ENCODE data around the gene GMDS. TPM values are rescaled to one million over a fixed set of nuclear protein-coding genes. Genes with fewer than 3 reads are reported as not detected.

Gene GMDS
- total and polyA plus RNA-seq, 2 of the 8 experiments (the other 6 are each of a cell fraction or from before 2014, with no cell fraction given) = 16.8 to 50.0 TPM

- Histone ChIP-seq H3K56ac (replicated peaks; ENCODE audit: insufficient read length, low read depth, low read length) (no peak overlapping the region), H3K9ac (replicated peaks in 1 of 4; ENCODE audit: extremely low read depth in 1 of 4, low read depth in 3 of 4, low read length in 3 of 4) (no peak overlapping the region), H3K9me3 (ENCODE audit: insufficient read depth in 2 of 2, low read depth in 1 of 2, low read length in 1 of 2) (no peaks in the 10 kb centered on the region), H2AFZ (ENCODE audit: low read length) (no peak overlapping the region), H3K4me2 (ENCODE audit: insufficient read depth in 1 of 2, low read depth in 2 of 2, low read length in 2 of 2) (no peak overlapping the region), H2BK12ac (ENCODE audit: low read depth, low read length) (no peak overlapping the region), H4K5ac (ENCODE audit: insufficient read length, low read depth, low read length) (no peak overlapping the region), H3K14ac (ENCODE audit: insufficient read length) (no peak overlapping the region), H3K4me1 (replicated peaks in 1 of 4; ENCODE audit: control insufficient read depth in 3 of 4, insufficient read depth in 4 of 4, low read length in 3 of 4) (no peaks in the 10 kb centered on the region), H2BK5ac (ENCODE audit: low read depth, low read length) (no peak overlapping the region), H3K36me3 (ENCODE audit: control insufficient read depth in 2 of 4, insufficient read depth in 4 of 4, low read length in 3 of 4) (no peaks in the 10 kb centered on the region), H3K79me2 (ENCODE audit: control insufficient read depth in 1 of 2, insufficient read depth in 2 of 2, low read length in 2 of 2) (peaks cover 0 to 9% of the 10 kb centered on the region in 2 experiments; a peak in 2 of 4 replicates), H2BK20ac (ENCODE audit: low read length) (no peak overlapping the region), H4K91ac (replicated peaks; ENCODE audit: insufficient read length, low read length) (no peak overlapping the region), H3K23me2 (ENCODE audit: low read depth, low read length) (no peaks in the 10 kb centered on the region; the same call in 1 of the 2 replicates), H2BK120ac (replicated peaks; ENCODE audit: low read depth, low read length) (no peak overlapping the region), H2BK15ac (ENCODE audit: low read length) (no peak overlapping the region), H3K79me1 (ENCODE audit: low read depth, low read length) (peaks cover 5% of the 10 kb centered on the region; the same call in 1 of the 2 replicates), H3K4ac (replicated peaks; ENCODE audit: insufficient read length, low read depth, low read length) (no peak overlapping the region), H3K27ac (ENCODE audit: low read depth, low read length) (no peak overlapping the region), H3K23ac (ENCODE audit: insufficient read length) (no peak overlapping the region), H3K27me3 (replicated peaks in 1 of 4; ENCODE audit: control insufficient read depth in 3 of 4, extremely low read depth in 1 of 4, insufficient read depth in 3 of 4, low read length in 3 of 4) (no peaks in the 10 kb centered on the region), H4K8ac (ENCODE audit: extremely low read depth, insufficient read depth, low read length) (no peak overlapping the region), H4K20me1 (replicated peaks in 1 of 2; ENCODE audit: control insufficient read depth in 1 of 2, insufficient read depth in 2 of 2, low read length in 2 of 2) (no peaks in the 10 kb centered on the region), H2AK5ac (ENCODE audit: low read depth, low read length) (no peak overlapping the region), H3K4me3 (ENCODE audit: extremely low read depth in 1 of 4, insufficient read depth in 2 of 4, low read depth in 3 of 4, low read length in 4 of 4) (no peak overlapping the region), H3K18ac (ENCODE audit: extremely low read depth, low read length) (no peak overlapping the region)
- 93% methylated on average over 5 of the region's 5 CpGs; no CpG with 5 or more reads in 1 of the 2 experiments for WGBS, 2 experiments (ENCODE audit: extremely low coverage in 1 of 2, insufficient coverage in 1 of 2, insufficient read length in 1 of 2, insufficient replicate concordance in 2 of 2, low coverage in 1 of 2, low lambda C conversion rate in 2 of 2, missing lambda C conversion rate in 1 of 2)
- ChIA-PET POLR2A (ENCODE audit: partially characterized antibody) (no interaction called here), CTCF (ENCODE audit: partially characterized antibody) (interaction anchor here (0.6 to 2.3 kb wide), 3 partner anchors 9 to 20 kb away, joined by 3 to 8 read pairs (median 3); no protein-coding TSS in a partner anchor)
- FAIRE-seq (no peak), DNase-seq (ENCODE audit: low read depth in 1 of 2, low spot score in 2 of 2) (no peak)
- TF ChIP-seq TEAD4 (IDR thresholded peaks at IDR 0.05; ENCODE audit: low read depth, low read length) (no peak), RXRA (IDR thresholded peaks at IDR 0.05; ENCODE audit: insufficient read depth, low read depth, low read length) (no peak), ASH2L (IDR thresholded peaks at IDR 0.05; ENCODE audit: low read length) (no peak), EZH2 (IDR thresholded peaks at IDR 0.05; ENCODE audit: low read depth, low read length, severe bottlenecking) (no peak), PHF8 (conservative IDR thresholded peaks at IDR 0.05; ENCODE audit: low read depth, low read length) (no peak), HDAC6 (IDR thresholded peaks at IDR 0.05; ENCODE audit: low read depth, low read length) (no peak), CBX8 (IDR thresholded peaks at IDR 0.05; ENCODE audit: borderline replicate concordance, low read depth, low read length) (no peak), MAFK (IDR thresholded peaks at IDR 0.05; ENCODE audit: low read depth, low read length) (no peak), TAF7 (optimal IDR thresholded peaks at IDR 0.05; ENCODE audit: borderline replicate concordance, low read depth, low read length) (no peak), JUND (IDR thresholded peaks at IDR 0.05; ENCODE audit: low read length) (no peak), SAP30 (IDR thresholded peaks at IDR 0.05; ENCODE audit: insufficient read depth, insufficient replicate concordance, low read length) (no peak), TAF1 (IDR thresholded peaks at IDR 0.05; ENCODE audit: low read depth, low read length) (no peak)
- TF ChIP-seq, protein P1, sequence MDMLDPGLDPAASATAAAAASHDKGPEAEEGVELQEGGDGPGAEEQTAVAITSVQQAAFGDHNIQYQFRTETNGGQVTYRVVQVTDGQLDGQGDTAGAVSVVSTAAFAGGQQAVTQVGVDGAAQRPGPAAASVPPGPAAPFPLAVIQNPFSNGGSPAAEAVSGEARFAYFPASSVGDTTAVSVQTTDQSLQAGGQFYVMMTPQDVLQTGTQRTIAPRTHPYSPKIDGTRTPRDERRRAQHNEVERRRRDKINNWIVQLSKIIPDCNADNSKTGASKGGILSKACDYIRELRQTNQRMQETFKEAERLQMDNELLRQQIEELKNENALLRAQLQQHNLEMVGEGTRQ (IDR thresholded peaks at IDR 0.05; ENCODE audit: low read length) = no peak
Measured at GRCh38 chr6:2188397-2188796, 57.0 kb downstream of the GMDS start.
